ENCODE results near the gene FIBCD1. TPM values are rescaled to one million over a fixed set of nuclear protein-coding genes. Genes with fewer than 3 reads are reported as not detected.

The FIBCD1 gene
- polyA plus RNA-seq, 1 of the 3 experiments (the other 2 are of a cell fraction), result 1.3 TPM

GRCh38 chr9:130950039-130950311 lies 10.9 kb upstream of the FIBCD1 start:
- no peak for DNase-seq

GRCh38 chr9:130949188-130950038 lies 10.4 kb upstream of the FIBCD1 start:
- POLR2A ChIA-PET, result no interaction called here
- Histone ChIP-seq H4K20me1 (ENCODE audit: insufficient read depth) (no peaks in the 10 kb centered on the region), H3K4me1 (ENCODE audit: control insufficient read depth in 1 of 2, insufficient read depth in 2 of 2, low read depth in 1 of 2, low read length in 1 of 2) (no peaks in the 10 kb centered on the region), H3K36me3 (replicated peaks in 1 of 2; ENCODE audit: control insufficient read depth in 1 of 2, insufficient read depth in 2 of 2, low read length in 1 of 2) (no peaks in the 10 kb centered on the region), H2AFZ (ENCODE audit: low read depth) (no peak overlapping the region), H3K27me3 (ENCODE audit: insufficient read depth) (peaks cover 20% of the 10 kb centered on the region; the same call in 1 of the 2 replicates), H3K9me3 (no peaks in the 10 kb centered on the region), H3K79me2 (ENCODE audit: insufficient read depth) (no peaks in the 10 kb centered on the region), H3K9ac (no peak overlapping the region), H3F3A (replicated peaks; ENCODE audit: insufficient read depth) (no peaks in the 10 kb centered on the region), H3K4me3 (ENCODE audit: low read depth in 2 of 2, low read length in 1 of 2) (no peak overlapping the region), H3K4me2 (no peak overlapping the region), H3K27ac (ENCODE audit: low read depth in 2 of 2, low read length in 1 of 2) (no peak overlapping the region), H3K9me2 (no peaks in the 10 kb centered on the region)
- CTCF ChIA-PET, result no interaction called here
- no peak for DNase-seq
- TF ChIP-seq TEAD4 (IDR thresholded peaks at IDR 0.05; ENCODE audit: borderline replicate concordance, insufficient read depth), result no peak
- no peak for TF ChIP-seq FOXJ3 (CRISPR knock-in tag; IDR thresholded peaks at IDR 0.05)
- no peak for TF ChIP-seq NFIC (IDR thresholded peaks at IDR 0.05; ENCODE audit: borderline replicate concordance)
- TF ChIP-seq SIN3A (IDR thresholded peaks at IDR 0.05; ENCODE audit: borderline replicate concordance, low read depth, low read length), result no peak
- TF ChIP-seq EZH2phosphoT487 (IDR thresholded peaks at IDR 0.05; ENCODE audit: borderline replicate concordance, low read depth), result no peak
- TF ChIP-seq POLR2AphosphoS5 (IDR thresholded peaks at IDR 0.05; ENCODE audit: low read depth, low read length), result no peak
- WGBS (ENCODE audit: low lambda C conversion rate), result 32% methylated on average over 8 of the region's 8 CpGs

More at GRCh38 chr9:130950039-130950311, 10.9 kb upstream of the FIBCD1 start:
- 60% methylated on average over 1 of the region's 1 CpG for WGBS (ENCODE audit: low lambda C conversion rate)
- H3K27me3 ChIP-seq (ENCODE audit: insufficient read depth), result peaks cover 16% of the 10 kb centered on the region; the same call in 1 of the 2 replicates
- no peaks in the 10 kb centered on the region for H4K20me1 ChIP-seq (ENCODE audit: insufficient read depth)
- H3K79me2 ChIP-seq (ENCODE audit: insufficient read depth), result no peaks in the 10 kb centered on the region
- no peak overlapping the region for H2AFZ ChIP-seq (ENCODE audit: low read depth)
- TF ChIP-seq EP300 (IDR thresholded peaks at IDR 0.05; ENCODE audit: borderline replicate concordance in 1 of 2, low read depth in 1 of 2, low read length in 1 of 2) (no peak), MAX (IDR thresholded peaks at IDR 0.05; ENCODE audit: low read depth) (no peak), REST (IDR thresholded peaks at IDR 0.05; ENCODE audit: low read depth, low read length) (no peak), ELF1 (IDR thresholded peaks at IDR 0.05) (no peak), GABPA (IDR thresholded peaks at IDR 0.05; ENCODE audit: low read depth) (no peak), RCOR1 (IDR thresholded peaks at IDR 0.05; ENCODE audit: low read length) (no peak), NFIC (IDR thresholded peaks at IDR 0.05; ENCODE audit: borderline replicate concordance) (no peak), EZH2phosphoT487 (IDR thresholded peaks at IDR 0.05; ENCODE audit: borderline replicate concordance, low read depth) (no peak)
- POLR2A ChIA-PET, result no interaction called here
- H3K9ac ChIP-seq, result no peak overlapping the region
- CTCF ChIA-PET, result no interaction called here
- H3K36me3 ChIP-seq (replicated peaks in 1 of 2; ENCODE audit: control insufficient read depth in 1 of 2, insufficient read depth in 2 of 2, low read length in 1 of 2), result no peaks in the 10 kb centered on the region
- H3K4me2 ChIP-seq, result no peak overlapping the region
- H3K9me2 ChIP-seq, result no peaks in the 10 kb centered on the region
- H3F3A ChIP-seq (replicated peaks; ENCODE audit: insufficient read depth), result no peaks in the 10 kb centered on the region
- no peak overlapping the region for H3K27ac ChIP-seq (ENCODE audit: low read depth in 2 of 2, low read length in 1 of 2)
- H3K4me3 ChIP-seq (ENCODE audit: low read depth in 2 of 2, low read length in 1 of 2), result no peak overlapping the region
- no peaks in the 10 kb centered on the region for H3K9me3 ChIP-seq
- H3K4me1 ChIP-seq (ENCODE audit: control insufficient read depth in 1 of 2, insufficient read depth in 2 of 2, low read depth in 1 of 2, low read length in 1 of 2), result no peaks in the 10 kb centered on the region
